GM12892 (cell line): ENCODE data around the gene LCP1.

Source experiments
- POLR2A ChIP-seq: IDR thresholded peaks from 2 replicates; pipeline ENCODE4 v1.6.1; 2011; ENCODE audit warnings: low read depth, low read length, control low read depth
- POLR2AphosphoS5 ChIP-seq: IDR thresholded peaks from 2 replicates; pipeline ENCODE4 v1.6.1; 2011; ENCODE audit warnings: low read depth, low read length, control low read depth
- TAF1 ChIP-seq: IDR thresholded peaks from 2 replicates; pipeline ENCODE4 v1.6.1; 2011; ENCODE audit warnings: low read depth, mild to moderate bottlenecking, control low read depth, low read length, borderline replicate concordance

DNA sequence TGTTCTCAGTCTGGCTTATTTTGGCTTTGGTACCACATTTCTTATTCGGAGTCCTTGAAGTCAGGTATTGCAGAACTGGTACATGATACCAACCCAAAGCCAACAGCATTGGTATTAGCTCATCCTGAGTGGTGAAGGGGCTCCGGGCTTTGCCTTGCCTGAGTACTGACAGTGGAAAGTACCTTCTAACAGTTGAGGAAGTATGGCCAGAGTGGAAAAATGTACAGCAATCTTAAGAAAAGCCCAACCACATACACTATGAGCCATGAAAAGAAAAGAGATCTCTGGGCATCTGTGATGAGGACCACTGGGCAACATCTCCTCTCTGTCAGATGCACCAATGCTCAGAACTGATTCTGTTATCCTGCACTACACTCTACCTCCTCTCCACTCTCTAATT lies 8.3 kb downstream of the LCP1 start:
- TF ChIP-seq POLR2AphosphoS5 (peak; percentile 65), POLR2A (peak; percentile 22; the same call in 1 of the 2 replicates), TAF1 (no peak)
